K562 (cell line): ENCODE results near the gene PDPK1. TPM values are rescaled to one million over a fixed set of nuclear protein-coding genes. Genes with fewer than 3 reads are reported as not detected.

Source experiments
- BCOR ChIP-seq: fragments of 450-650 bp; IDR thresholded peaks from 2 replicates; pipeline ENCODE4 v1.6.1; 2016
- CC2D1A ChIP-seq: fragments of 450-650 bp; IDR thresholded peaks from 2 replicates; pipeline ENCODE4 v1.6.1; 2017; ENCODE audit warnings: mild to moderate bottlenecking
- CXXC5 ChIP-seq: fragments of 250-450 bp; sonication (Bioruptor Pico); IDR thresholded peaks from 2 replicates; pipeline ENCODE4 v1.8.0; 2022; ENCODE audit warnings: inconsistent platforms, mild to moderate bottlenecking, moderate library complexity
- ERF ChIP-seq: fragments of 450-650 bp; formaldehyde crosslinking; IDR thresholded peaks from 2 replicates; pipeline ENCODE4 v1.4.0; 2020; ENCODE audit warnings: mild to moderate bottlenecking, mixed read lengths
- ESRRA ChIP-seq: fragments of 450-650 bp; IDR thresholded peaks from 2 replicates; pipeline ENCODE4 v1.6.1; 2014; ENCODE audit warnings: low read depth, mild to moderate bottlenecking, moderate library complexity, borderline replicate concordance
- GATAD2B ChIP-seq: fragments of 450-650 bp; IDR thresholded peaks from 2 replicates; pipeline ENCODE4 v1.6.1; 2017; ENCODE audit warnings: mild to moderate bottlenecking, borderline replicate concordance
- HDAC3 ChIP-seq: fragments of 450-650 bp; IDR thresholded peaks from 2 replicates; pipeline ENCODE4 v1.6.1; 2018; ENCODE audit warnings: borderline replicate concordance, mild to moderate bottlenecking, moderate library complexity; ENCODE audit not compliant: partially characterized antibody
- LARP7 ChIP-seq: fragments of 450-650 bp; IDR thresholded peaks from 2 replicates; pipeline ENCODE4 v1.6.1; 2016
- NFATC3 ChIP-seq: fragments of 450-650 bp; IDR thresholded peaks from 2 replicates; pipeline ENCODE4 v1.6.1; 2017; ENCODE audit warnings: mild to moderate bottlenecking
- PCBP1 ChIP-seq: fragments of 200-400 bp; formaldehyde crosslinking; IDR thresholded peaks from 2 replicates; pipeline ENCODE4 v1.6.1; 2018; ENCODE audit warnings: mild to moderate bottlenecking, low read depth, low read length; ENCODE audit not compliant: poor library complexity, severe bottlenecking
- SIRT6 ChIP-seq: IDR thresholded peaks from one replicate; pipeline ENCODE4 v1.6.1; 2012; ENCODE audit warnings: low read depth, mild to moderate bottlenecking, control low read depth, inconsistent platforms, low read length, moderate library complexity
- TAF9B ChIP-seq: fragments of 450-650 bp; IDR thresholded peaks from 2 replicates; pipeline ENCODE4 v1.6.1; 2018; ENCODE audit warnings: mild to moderate bottlenecking; ENCODE audit not compliant: partially characterized antibody
- ZKSCAN3 ChIP-seq: fragments of 250-450 bp; sonication (Bioruptor Pico); IDR thresholded peaks from 2 replicates; pipeline ENCODE4 v1.4.0; 2020
- ZNF512 ChIP-seq: IDR thresholded peaks from 2 replicates; pipeline ENCODE4 v1.6.1; 2016; ENCODE audit warnings: missing genetic modification characterization, missing compliant biosample characterization
- polyA plus RNA-seq, 8 experiments: library from polyadenylated mRNA; depleted of rRNA in 4 of 8; stranded (reverse) in 5 of 8; unstranded in 3 of 8; fragments of >200 nt; fragmentation: Nextera tagmentation in 2 of 8; fragmentation: Illumina TruSeq in 1 of 8; extraction: Ambion mirVana in 2 of 8; extraction: Trizol in 1 of 8; gene quantifications; 2 replicates each; pipeline versions ENCODE4 v1.2.1 to v1.2.3, GENCODE V29; 2011 to 2014; ENCODE audit warnings: inconsistent platforms in 1 of 8, missing spikeins in 1 of 8
- total RNA-seq, 7 experiments: library from RNA; depleted of rRNA in 6 of 7; stranded (reverse); fragments of >200 nt in 6 of 7; fragmentation: Illumina TruSeq in 2 of 7; extraction: Trizol in 2 of 7; gene quantifications; 2 replicates each; pipeline versions ENCODE4 v1.2.1 to v1.2.3, GENCODE V29; 2011 to 2021; ENCODE audit warnings: low replicate concordance in 1 of 7
- TF ChIP-seq, protein P1 (sequence below), 2 experiments: fragments of 450-650 bp; IDR thresholded peaks; 2 replicates each; pipeline ENCODE4 v1.6.1; 2018; ENCODE audit warnings: mild to moderate bottlenecking in 2 of 2, low read depth in 1 of 2; ENCODE audit not compliant: partially characterized antibody in 2 of 2
- TF ChIP-seq, protein P2 (sequence below): fragments of 200-800 bp; sonication (Bioruptor generic); IDR thresholded peaks from 2 replicates; pipeline ENCODE4 v1.6.1; 2016; ENCODE audit warnings: missing genetic modification characterization, missing compliant biosample characterization

The PDPK1 gene
- total and polyA plus RNA-seq, 9 of the 15 experiments (the other 6 are each of a cell fraction or from before 2014, with no cell fraction given), result 4.0 to 37.2 (median 18.7) TPM

DNA sequence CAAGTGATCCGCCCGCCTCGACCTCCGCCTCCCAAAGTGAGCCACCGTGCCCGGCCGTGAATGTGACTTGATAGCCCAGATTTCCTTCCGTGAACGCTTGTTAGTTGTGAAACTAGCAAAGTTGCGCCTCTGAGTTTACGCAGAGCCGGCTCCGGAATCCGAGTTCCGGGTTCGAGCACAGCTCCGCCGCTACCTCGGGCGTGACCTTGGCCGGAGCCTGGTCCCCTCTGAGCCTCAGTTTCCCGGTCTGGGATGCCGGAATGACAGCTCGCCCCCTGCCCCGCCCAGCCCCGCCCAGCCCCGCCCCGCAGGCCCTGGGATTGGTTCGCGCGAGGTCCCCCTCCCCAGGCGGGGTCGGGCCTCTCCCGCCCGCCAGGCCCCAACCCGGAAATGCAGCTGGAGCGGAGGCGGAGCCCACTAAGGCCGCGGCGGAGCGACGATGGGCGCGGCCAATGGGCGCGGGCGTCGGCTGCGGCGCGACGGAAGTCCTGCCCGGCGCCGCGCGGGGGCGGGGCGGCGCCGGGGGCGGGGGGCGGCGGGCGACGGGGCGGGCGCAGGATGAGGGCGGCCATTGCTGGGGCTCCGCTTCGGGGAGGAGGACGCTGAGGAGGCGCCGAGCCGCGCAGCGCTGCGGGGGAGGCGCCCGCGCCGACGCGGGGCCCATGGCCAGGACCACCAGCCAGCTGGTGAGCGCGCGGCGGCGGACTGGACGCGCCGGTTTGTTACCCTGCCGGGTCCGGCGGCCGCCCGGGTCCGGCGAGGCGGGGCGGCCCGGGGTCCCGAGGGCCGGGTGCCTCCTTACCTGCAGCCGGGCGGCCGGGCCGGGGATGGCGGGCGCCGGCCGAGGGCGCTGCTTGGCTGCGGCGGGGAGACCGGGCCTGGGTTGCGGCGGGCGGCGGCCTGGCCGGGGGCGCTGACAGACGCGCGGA is at the start of gene PDPK1 (continued):
- TF ChIP-seq SIRT6 (no peak), PCBP1 (no peak), BCOR (peak; percentile 72; the same call in 1 of the 2 replicates), ZNF512 (no peak), ESRRA (peak; percentile 64), ZKSCAN3 (CRISPR knock-in tag) (no peak), TAF9B (no peak), GATAD2B (no peak), LARP7 (no peak), CXXC5 (CRISPR knock-in tag) (peak; percentile 72), ERF (CRISPR knock-in tag) (no peak), HDAC3 (no peak), CC2D1A (no peak), NFATC3 (no peak)
- TF ChIP-seq, protein P1, sequence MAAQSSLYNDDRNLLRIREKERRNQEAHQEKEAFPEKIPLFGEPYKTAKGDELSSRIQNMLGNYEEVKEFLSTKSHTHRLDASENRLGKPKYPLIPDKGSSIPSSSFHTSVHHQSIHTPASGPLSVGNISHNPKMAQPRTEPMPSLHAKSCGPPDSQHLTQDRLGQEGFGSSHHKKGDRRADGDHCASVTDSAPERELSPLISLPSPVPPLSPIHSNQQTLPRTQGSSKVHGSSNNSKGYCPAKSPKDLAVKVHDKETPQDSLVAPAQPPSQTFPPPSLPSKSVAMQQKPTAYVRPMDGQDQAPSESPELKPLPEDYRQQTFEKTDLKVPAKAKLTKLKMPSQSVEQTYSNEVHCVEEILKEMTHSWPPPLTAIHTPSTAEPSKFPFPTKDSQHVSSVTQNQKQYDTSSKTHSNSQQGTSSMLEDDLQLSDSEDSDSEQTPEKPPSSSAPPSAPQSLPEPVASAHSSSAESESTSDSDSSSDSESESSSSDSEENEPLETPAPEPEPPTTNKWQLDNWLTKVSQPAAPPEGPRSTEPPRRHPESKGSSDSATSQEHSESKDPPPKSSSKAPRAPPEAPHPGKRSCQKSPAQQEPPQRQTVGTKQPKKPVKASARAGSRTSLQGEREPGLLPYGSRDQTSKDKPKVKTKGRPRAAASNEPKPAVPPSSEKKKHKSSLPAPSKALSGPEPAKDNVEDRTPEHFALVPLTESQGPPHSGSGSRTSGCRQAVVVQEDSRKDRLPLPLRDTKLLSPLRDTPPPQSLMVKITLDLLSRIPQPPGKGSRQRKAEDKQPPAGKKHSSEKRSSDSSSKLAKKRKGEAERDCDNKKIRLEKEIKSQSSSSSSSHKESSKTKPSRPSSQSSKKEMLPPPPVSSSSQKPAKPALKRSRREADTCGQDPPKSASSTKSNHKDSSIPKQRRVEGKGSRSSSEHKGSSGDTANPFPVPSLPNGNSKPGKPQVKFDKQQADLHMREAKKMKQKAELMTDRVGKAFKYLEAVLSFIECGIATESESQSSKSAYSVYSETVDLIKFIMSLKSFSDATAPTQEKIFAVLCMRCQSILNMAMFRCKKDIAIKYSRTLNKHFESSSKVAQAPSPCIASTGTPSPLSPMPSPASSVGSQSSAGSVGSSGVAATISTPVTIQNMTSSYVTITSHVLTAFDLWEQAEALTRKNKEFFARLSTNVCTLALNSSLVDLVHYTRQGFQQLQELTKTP (IDR thresholded peaks at IDR 0.05; ENCODE audit: low read depth in 1 of 2, partially characterized antibody in 2 of 2), result no peak
- TF ChIP-seq, protein P2, sequence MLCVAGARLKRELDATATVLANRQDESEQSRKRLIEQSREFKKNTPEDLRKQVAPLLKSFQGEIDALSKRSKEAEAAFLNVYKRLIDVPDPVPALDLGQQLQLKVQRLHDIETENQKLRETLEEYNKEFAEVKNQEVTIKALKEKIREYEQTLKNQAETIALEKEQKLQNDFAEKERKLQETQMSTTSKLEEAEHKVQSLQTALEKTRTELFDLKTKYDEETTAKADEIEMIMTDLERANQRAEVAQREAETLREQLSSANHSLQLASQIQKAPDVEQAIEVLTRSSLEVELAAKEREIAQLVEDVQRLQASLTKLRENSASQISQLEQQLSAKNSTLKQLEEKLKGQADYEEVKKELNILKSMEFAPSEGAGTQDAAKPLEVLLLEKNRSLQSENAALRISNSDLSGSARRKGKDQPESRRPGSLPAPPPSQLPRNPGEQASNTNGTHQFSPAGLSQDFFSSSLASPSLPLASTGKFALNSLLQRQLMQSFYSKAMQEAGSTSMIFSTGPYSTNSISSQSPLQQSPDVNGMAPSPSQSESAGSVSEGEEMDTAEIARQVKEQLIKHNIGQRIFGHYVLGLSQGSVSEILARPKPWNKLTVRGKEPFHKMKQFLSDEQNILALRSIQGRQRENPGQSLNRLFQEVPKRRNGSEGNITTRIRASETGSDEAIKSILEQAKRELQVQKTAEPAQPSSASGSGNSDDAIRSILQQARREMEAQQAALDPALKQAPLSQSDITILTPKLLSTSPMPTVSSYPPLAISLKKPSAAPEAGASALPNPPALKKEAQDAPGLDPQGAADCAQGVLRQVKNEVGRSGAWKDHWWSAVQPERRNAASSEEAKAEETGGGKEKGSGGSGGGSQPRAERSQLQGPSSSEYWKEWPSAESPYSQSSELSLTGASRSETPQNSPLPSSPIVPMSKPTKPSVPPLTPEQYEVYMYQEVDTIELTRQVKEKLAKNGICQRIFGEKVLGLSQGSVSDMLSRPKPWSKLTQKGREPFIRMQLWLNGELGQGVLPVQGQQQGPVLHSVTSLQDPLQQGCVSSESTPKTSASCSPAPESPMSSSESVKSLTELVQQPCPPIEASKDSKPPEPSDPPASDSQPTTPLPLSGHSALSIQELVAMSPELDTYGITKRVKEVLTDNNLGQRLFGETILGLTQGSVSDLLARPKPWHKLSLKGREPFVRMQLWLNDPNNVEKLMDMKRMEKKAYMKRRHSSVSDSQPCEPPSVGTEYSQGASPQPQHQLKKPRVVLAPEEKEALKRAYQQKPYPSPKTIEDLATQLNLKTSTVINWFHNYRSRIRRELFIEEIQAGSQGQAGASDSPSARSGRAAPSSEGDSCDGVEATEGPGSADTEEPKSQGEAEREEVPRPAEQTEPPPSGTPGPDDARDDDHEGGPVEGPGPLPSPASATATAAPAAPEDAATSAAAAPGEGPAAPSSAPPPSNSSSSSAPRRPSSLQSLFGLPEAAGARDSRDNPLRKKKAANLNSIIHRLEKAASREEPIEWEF (CRISPR knock-in tag), result no peak
